HL-60/S4 treated with phorbol 12-myristate 13-acetate at 8.2 ng/mL for 4 days and 3 days (cell line): Measurements from ENCODE around the gene TNS2.

ENCODE experiments used
- in situ Hi-C: fragments of 300-500 bp; cut with MboI; formaldehyde crosslinking; loops from 2 replicates; pipeline ENCODE4 v1.15.0; 2022; ENCODE audit warnings: low sequenced_read_pairs

TNS2 gene

DNA sequence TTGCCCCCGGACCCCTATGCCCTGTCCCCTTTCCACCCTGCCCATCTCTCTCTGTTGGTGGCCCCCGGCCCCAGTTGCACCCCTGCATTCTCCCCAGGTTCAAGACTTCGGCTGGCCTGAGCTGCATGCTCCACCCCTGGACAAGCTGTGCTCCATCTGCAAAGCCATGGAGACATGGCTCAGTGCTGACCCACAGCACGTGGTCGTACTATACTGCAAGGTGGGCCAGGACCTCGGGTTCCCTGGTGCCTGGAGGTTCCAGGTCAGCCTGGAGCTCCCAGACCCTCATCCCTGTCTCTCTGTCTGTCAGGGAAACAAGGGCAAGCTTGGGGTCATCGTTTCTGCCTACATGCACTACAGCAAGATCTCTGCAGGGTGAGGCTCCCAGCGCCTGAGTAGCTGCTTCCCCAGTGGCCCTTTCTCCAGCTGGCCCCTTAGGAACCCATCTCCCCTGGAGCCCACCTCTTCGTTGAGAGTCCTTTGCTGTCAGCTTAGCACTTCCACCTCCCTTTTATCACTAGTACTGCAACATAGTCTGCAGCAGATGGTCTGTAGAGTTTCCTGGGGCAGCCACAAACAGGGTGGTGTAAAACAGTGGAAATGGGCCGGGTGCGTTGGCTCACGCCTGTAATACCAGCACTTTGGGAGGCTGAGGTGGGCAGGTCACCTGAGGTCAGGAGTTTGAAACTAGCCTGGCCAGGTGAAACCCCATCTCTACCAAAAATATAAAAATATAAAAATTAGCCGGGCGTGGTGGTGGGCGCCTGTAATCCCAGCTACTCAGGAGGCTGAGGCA, 5.8 kb downstream of the TNS2 start:
- in situ Hi-C loops = loop anchor here (25.0 kb wide), 1 partner anchor 232 kb away; the partner anchor contains the start of genes MYG1 and PFDN5

GRCh38 chr12:53056296-53056695, 6.4 kb downstream of the TNS2 start:
- in situ Hi-C loops = loop anchor here (25.0 kb wide), 1 partner anchor 231 kb away; the partner anchor contains the start of genes MYG1 and PFDN5

DNA sequence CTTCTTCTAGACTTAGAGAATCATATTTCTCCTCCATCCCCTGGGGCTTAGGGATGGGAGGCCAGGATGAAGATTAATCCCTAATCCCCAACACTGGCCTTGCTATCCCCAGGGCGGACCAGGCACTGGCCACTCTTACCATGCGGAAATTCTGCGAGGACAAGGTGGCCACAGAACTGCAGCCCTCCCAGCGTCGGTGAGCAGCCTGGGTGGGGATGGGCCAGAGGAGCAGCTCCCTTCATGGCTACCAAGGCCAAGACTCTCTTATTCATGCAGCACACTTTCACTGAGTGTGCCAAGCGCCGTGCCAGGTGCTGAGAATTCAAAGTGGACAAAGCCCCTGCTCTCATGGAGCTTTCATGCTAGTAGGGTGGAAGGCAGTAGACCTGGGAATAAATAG, 7.0 kb downstream of the TNS2 start:
- in situ Hi-C loops = loop anchor here (25.0 kb wide), 1 partner anchor 230 kb away; the partner anchor contains the start of genes MYG1 and PFDN5

- in situ Hi-C loops = loop anchor here (25.0 kb wide), 1 partner anchor 229 kb away; the partner anchor contains the start of genes MYG1 and PFDN5
These were observed 8.1 kb downstream of the TNS2 start for GRCh38 chr12:53057816-53058500.

DNA sequence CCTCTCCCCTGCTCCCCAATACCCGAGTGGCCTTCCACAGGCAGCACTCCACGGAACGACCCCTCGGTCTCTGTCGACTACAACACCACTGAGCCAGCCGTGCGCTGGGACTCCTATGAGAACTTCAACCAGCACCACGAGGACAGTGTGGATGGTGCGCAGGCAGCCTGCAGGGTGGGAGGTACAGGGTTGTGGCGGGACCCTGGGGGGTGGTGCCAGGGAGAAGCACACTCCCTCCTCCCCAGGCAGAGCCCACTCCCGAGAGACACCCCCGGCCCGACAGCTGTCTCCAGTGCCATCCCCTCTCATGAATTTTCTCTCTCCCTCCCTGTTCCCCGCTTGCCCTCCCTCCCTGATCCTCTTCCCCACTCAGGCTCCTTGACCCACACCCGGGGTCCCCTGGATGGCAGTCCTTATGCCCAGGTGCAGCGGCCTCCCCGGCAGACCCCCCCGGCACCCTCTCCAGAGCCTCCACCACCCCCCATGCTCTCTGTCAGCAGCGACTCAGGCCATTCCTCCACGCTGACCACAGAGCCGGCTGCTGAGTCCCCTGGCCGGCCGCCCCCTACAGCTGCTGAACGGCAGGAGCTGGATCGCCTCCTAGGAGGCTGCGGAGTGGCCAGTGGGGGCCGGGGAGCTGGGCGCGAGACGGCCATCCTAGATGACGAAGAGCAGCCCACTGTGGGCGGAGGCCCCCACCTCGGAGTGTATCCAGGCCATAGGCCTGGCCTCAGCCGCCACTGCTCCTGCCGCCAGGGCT, 9.0 kb downstream of the TNS2 start:
- in situ Hi-C loops = loop anchor here (25.0 kb wide), 1 partner anchor 228 kb away; the partner anchor contains the start of genes MYG1 and PFDN5

- in situ Hi-C loops = loop anchor here (25.0 kb wide), 1 partner anchor 228 kb away; the partner anchor contains the start of genes MYG1 and PFDN5
These were observed 9.7 kb downstream of the TNS2 start for GRCh38 chr12:53059434-53060063.

- in situ Hi-C loops = loop anchor here (25.0 kb wide), 1 partner anchor 227 kb away; the partner anchor contains the start of genes MYG1 and PFDN5
These were observed 10.3 kb downstream of the TNS2 start for GRCh38 chr12:53060064-53060720.

DNA sequence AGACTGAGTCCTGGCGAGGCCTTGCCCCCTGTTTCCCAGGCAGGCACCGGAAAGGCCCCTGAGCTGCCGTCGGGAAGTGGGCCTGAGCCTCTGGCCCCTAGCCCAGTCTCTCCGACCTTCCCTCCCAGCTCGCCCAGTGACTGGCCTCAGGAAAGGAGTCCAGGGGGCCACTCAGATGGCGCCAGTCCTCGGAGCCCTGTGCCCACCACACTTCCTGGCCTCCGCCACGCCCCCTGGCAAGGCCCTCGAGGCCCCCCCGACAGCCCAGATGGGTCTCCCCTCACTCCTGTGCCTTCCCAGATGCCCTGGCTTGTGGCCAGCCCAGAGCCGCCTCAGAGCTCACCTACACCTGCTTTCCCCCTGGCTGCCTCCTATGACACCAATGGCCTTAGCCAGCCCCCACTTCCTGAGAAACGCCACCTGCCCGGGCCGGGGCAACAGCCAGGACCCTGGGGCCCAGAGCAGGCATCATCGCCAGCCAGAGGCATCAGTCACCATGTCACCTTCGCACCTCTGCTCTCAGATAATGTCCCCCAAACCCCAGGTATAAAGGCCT, 10.9 kb downstream of the TNS2 start:
- in situ Hi-C loops = loop anchor here (25.0 kb wide), 1 partner anchor 227 kb away; the partner anchor contains the start of genes MYG1 and PFDN5

DNA sequence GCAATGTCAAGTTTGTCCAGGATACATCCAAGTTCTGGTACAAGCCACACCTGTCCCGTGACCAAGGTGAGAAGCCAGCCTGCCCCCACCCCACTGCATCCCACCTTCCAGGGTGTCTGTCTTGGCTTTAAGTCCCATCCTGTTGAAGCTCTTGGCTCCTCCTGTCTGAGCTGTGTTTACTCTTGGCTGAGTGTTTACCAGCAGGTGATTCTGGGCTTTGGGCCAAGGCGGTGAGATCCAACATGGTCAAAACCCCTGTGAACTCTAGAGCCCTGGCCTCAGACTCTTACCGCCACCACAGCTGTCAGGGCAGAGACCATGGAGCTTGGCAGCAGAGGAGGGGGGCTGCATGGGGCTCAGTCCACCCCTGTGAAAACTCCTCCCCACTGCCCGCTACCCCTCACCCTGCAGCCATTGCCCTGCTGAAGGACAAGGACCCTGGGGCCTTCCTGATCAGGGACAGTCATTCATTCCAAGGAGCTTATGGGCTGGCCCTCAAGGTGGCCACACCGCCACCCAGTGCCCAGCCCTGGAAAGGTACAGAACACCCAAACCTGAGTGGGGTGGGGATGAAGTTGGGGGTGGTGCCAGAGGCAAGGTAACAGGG, 11.6 kb downstream of the TNS2 start:
- in situ Hi-C loops = loop anchor here (25.0 kb wide), 1 partner anchor 226 kb away; the partner anchor contains the start of genes MYG1 and PFDN5

- in situ Hi-C loops = loop anchor here (25.0 kb wide), 1 partner anchor 225 kb away; the partner anchor contains the start of genes MYG1 and PFDN5
These were observed 12.4 kb downstream of the TNS2 start for GRCh38 chr12:53062011-53062961.

DNA sequence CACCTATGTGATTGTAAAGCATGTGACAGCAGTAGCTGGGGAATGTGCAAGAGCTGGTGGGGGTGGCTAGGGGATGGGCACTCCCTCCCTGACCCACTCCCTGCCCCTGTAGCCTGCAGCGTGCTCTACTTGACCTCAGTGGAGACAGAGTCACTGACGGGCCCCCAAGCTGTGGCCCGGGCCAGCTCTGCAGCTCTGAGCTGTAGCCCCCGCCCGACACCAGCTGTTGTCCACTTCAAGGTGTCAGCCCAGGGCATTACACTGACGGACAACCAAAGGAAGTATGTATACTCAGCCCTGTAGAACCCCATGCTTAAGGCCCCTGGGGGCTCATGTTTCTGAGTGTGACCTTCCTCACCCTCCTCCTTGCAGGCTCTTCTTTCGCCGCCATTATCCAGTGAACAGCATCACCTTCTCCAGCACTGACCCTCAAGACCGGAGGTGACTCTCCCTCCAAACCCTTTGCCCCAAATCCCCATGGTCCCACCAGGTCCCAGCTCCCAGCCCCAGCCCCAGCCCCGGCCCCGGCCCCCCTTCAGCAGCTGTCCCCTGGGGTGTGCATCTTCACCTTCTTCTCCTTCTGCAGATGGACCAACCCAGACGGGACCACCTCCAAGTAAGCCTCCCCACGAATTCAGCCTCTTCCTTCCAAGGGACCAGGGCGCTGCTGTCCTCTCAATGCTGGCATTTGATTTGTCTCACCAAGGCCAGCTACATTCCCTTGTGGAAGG, 13.3 kb downstream of the TNS2 start:
- in situ Hi-C loops = loop anchor here (25.0 kb wide), 1 partner anchor 224 kb away; the partner anchor contains the start of genes MYG1 and PFDN5

DNA sequence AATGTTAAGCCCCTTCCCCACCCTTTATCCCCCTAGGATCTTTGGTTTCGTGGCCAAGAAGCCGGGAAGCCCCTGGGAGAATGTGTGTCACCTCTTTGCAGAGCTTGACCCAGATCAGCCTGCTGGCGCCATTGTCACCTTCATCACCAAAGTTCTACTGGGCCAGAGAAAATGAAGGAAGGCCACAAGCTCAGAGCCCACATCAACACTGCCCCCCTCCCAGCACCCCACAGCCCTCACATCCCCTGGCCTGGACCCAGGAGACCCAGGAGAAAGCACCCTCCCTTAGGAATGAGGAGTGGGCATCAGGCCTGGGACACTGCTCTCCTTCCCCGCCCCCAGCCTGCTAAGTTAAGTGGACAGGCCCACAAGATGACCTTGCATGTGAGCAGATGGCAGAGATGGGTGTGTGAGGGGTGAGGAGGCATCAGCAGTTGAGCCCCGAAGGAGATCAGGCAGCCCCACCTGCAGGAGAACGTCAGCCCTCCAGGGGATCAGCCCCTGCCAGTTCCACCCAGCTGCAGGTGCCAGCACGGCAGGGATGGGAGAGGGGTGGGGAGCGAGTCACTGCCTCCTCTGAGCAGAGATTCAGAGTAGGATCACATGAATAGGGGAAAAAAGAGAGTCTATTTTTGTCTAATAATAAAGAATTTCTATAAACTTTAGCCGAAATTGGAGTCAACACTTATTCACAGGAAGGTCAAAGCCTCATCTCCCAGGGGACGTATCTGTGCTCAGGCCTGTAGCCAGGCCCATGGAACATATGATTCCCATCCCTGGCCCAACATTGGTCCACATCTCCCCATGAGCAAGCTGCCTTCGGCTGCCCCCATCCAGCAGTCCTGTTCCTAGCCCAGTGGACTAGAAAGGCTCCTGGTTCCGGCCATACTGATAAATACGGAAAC, 14.1 kb downstream of the TNS2 start:
- in situ Hi-C loops = loop anchor here (25.0 kb wide), 1 partner anchor 223 kb away; the partner anchor contains the start of genes MYG1 and PFDN5

DNA sequence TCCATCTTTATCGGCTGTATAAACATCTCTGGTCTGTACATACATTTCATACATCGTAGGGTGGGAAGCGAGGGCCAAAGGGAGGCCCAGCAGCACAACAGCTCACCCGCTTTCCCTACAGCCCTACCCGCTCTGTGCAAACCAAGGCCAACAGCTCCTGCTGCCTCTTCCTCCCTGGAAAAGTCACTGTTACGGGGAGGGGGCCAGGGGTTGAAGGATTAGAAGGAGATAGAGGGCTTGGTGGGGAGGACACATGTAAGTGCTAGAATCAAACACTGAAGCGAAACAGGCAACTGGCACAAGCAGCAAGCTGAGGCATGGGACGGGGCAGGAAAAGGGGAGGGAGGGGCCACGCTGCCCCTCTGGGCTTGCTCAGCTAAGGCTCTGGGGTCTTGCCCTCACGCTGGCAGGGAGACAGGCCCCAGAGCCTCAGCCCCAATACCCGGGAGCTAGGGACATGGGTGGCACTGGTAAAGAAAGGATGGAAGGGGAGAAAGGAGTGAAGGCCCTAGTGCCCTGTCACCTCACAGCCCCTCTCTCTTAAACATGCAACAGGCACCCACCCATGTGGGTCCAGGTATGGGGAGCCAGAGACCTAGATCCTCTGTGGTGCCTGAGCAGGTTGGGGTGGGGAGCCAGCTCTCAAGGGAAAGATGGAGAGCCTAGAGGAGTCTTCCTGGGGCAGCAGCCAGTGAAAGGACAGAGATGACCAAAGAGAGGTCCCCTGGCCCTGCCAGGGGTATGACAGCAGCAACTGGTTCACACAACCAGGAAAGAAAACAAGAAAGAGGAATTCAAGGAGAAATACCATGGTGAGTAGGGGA, 15.0 kb downstream of the TNS2 start:
- in situ Hi-C loops = loop anchor here (25.0 kb wide), 1 partner anchor 222 kb away; the partner anchor contains the start of genes MYG1 and PFDN5

GRCh38 chr12:53065470-53065869, 15.6 kb downstream of the TNS2 start:
- in situ Hi-C loops = loop anchor here (25.0 kb wide), 1 partner anchor 222 kb away; the partner anchor contains the start of genes MYG1 and PFDN5
